ENCODE results near the gene CYP11A1.

DNA sequence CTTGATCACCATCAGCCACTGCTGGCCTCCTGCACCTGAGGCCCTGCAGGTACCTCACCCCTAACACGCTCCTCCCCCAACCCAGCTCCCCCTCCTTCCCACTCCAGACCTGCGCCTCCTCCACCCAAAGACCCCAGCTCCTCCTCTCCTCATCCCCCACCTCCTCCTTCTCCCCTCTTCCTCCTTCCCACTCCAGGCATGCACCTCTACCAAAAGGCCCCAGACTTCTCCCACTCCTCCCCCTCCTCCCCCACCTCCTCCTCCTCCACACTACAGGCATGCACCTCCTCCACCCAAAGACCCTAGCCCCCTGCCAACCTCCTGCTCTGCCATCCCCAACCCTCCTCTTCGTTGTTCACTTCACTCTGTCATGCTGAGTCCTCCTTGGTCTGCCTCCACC is 42.7 kb downstream of the CYP11A1 start:
- TF ChIP-seq, protein P1, sequence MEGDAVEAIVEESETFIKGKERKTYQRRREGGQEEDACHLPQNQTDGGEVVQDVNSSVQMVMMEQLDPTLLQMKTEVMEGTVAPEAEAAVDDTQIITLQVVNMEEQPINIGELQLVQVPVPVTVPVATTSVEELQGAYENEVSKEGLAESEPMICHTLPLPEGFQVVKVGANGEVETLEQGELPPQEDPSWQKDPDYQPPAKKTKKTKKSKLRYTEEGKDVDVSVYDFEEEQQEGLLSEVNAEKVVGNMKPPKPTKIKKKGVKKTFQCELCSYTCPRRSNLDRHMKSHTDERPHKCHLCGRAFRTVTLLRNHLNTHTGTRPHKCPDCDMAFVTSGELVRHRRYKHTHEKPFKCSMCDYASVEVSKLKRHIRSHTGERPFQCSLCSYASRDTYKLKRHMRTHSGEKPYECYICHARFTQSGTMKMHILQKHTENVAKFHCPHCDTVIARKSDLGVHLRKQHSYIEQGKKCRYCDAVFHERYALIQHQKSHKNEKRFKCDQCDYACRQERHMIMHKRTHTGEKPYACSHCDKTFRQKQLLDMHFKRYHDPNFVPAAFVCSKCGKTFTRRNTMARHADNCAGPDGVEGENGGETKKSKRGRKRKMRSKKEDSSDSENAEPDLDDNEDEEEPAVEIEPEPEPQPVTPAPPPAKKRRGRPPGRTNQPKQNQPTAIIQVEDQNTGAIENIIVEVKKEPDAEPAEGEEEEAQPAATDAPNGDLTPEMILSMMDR (IDR thresholded peaks at IDR 0.05), result no peak
- no peak for TF ChIP-seq EZH2 (IDR thresholded peaks at IDR 0.05; ENCODE audit: borderline replicate concordance, insufficient read depth, low read depth, low read length, poor library complexity, severe bottlenecking)

Data from B cell (primary cell).